Smooth muscle cell (in vitro differentiated cells): ENCODE results near the gene MACROD2. TPM values are rescaled to one million over a fixed set of nuclear protein-coding genes. Genes with fewer than 3 reads are reported as not detected.

Experiments used
- DNase-seq: peaks from one replicate; lab custom pipeline; 2025; ENCODE audit not compliant: unreplicated experiment; lab: John Stamatoyannopoulos, UW
- H2AFZ ChIP-seq: fragments of 200-600 bp; sonication (generic); 2 replicates; pipeline ENCODE4 v1.6.0; 2016; ENCODE audit warnings: antibody characterized with exemption, low read depth, mild to moderate bottlenecking
- H3F3A ChIP-seq: fragments of 200-600 bp; sonication (generic); 2 replicates; pipeline ENCODE4 v1.6.0; 2017; ENCODE audit warnings: antibody characterized with exemption, low read depth
- H3K27ac ChIP-seq: fragments of 200-600 bp; sonication (generic); 2 replicates; pipeline ENCODE4 v1.5.1; 2016; ENCODE audit warnings: low read depth, mild to moderate bottlenecking
- H3K27me3 ChIP-seq: fragments of 200-600 bp; sonication (generic); 2 replicates; pipeline ENCODE4 v1.6.1; 2016; ENCODE audit warnings: low read depth, mild to moderate bottlenecking
- H3K36me3 ChIP-seq: fragments of 200-600 bp; sonication (generic); 2 replicates; pipeline ENCODE4 v1.5.1; 2016; ENCODE audit warnings: low read depth
- H3K4me1 ChIP-seq: fragments of 200-600 bp; sonication (generic); 2 replicates; pipeline ENCODE4 v1.5.1; 2016; ENCODE audit warnings: low read depth
- H3K4me2 ChIP-seq: fragments of 200-600 bp; sonication (generic); 2 replicates; pipeline ENCODE4 v1.6.0; 2016; ENCODE audit warnings: mild to moderate bottlenecking
- H3K4me3 ChIP-seq: fragments of 200-600 bp; sonication (generic); 2 replicates; pipeline ENCODE4 v1.5.1; 2016; ENCODE audit warnings: mild to moderate bottlenecking
- H3K79me2 ChIP-seq: fragments of 200-600 bp; sonication (generic); 2 replicates; pipeline ENCODE4 v1.6.0; 2016; ENCODE audit warnings: low read depth, mild to moderate bottlenecking
- H3K9ac ChIP-seq: fragments of 200-600 bp; sonication (generic); 2 replicates; pipeline ENCODE4 v1.6.0; 2016; ENCODE audit warnings: low read depth
- H3K9me3 ChIP-seq: fragments of 200-600 bp; sonication (generic); replicated peaks from 2 replicates; pipeline ENCODE4 v1.5.1; 2016; ENCODE audit warnings: low read depth
- H4K20me1 ChIP-seq: fragments of 200-600 bp; sonication (generic); 2 replicates; pipeline ENCODE4 v1.6.0; 2016; ENCODE audit warnings: low read depth
- WGBS: methylation state at CpG from one replicate; pipeline ENCODE4 v1.1.7; 2016; ENCODE audit warnings: low lambda C conversion rate; 5-methylcytosine and 5-hydroxymethylcytosine counted together
- polyA plus RNA-seq: library from polyadenylated mRNA; unstranded; fragments of >200 nt; fragmentation: Nextera tagmentation; extraction: Ambion mirVana; gene quantifications from 2 replicates; pipeline ENCODE4 v1.2.1, GENCODE V29; 2016
- total RNA-seq: library from RNA; depleted of rRNA; stranded (reverse); fragments of >200 nt; gene quantifications from 2 replicates; pipeline ENCODE4 v1.2.3, GENCODE V29; 2014
- TF ChIP-seq, protein P1 (sequence below): fragments of 200-600 bp; sonication (generic); IDR thresholded peaks from 2 replicates; pipeline ENCODE4 v1.5.1; 2017; ENCODE audit warnings: borderline replicate concordance, mild to moderate bottlenecking, antibody characterized with exemption; ENCODE audit not compliant: insufficient read depth, poor library complexity, severe bottlenecking

MACROD2 gene
- total and polyA plus RNA-seq, 2 experiments from 2014 or later: 0.04 to 0.32 TPM

GRCh38 chr20:14203657-14204056 lies 208.3 kb downstream of the MACROD2 start:
- Histone ChIP-seq H3K79me2 (no peaks in the 10 kb centered on the region), H4K20me1 (no peaks in the 10 kb centered on the region), H2AFZ (no peak overlapping the region), H3K36me3 (no peaks in the 10 kb centered on the region), H3K4me2 (no peak overlapping the region), H3K27ac (no peak overlapping the region), H3K27me3 (no peaks in the 10 kb centered on the region), H3K4me1 (no peaks in the 10 kb centered on the region), H3K9ac (no peak overlapping the region), H3K4me3 (no peak overlapping the region), H3F3A (no peaks in the 10 kb centered on the region), H3K9me3 (no peaks in the 10 kb centered on the region)
- TF ChIP-seq, protein P1, sequence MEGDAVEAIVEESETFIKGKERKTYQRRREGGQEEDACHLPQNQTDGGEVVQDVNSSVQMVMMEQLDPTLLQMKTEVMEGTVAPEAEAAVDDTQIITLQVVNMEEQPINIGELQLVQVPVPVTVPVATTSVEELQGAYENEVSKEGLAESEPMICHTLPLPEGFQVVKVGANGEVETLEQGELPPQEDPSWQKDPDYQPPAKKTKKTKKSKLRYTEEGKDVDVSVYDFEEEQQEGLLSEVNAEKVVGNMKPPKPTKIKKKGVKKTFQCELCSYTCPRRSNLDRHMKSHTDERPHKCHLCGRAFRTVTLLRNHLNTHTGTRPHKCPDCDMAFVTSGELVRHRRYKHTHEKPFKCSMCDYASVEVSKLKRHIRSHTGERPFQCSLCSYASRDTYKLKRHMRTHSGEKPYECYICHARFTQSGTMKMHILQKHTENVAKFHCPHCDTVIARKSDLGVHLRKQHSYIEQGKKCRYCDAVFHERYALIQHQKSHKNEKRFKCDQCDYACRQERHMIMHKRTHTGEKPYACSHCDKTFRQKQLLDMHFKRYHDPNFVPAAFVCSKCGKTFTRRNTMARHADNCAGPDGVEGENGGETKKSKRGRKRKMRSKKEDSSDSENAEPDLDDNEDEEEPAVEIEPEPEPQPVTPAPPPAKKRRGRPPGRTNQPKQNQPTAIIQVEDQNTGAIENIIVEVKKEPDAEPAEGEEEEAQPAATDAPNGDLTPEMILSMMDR: no peak
- WGBS: 94% methylated on average over 2 of the region's 2 CpGs
- DNase-seq: no peak

DNA sequence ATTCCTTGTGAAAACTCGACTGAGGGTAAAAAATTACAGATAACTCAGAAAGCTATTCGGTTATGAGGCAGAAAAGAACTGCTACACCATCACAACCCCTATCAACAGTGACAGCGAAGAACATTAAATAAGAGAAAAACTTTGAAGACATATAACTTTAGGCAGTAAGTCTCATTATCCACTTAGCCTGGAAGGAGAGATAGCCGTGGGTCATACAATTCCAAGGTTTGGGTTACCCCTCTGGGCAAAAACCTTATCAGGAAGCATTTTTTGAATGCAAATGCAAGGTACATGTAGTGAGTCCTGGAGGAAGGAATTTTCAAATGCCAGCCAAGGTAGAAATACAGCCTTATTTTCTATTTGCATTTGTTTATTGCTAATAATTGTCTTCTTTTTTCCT lies 212.3 kb downstream of the MACROD2 start:
- no peak for DNase-seq
- Histone ChIP-seq H3K79me2 (no peaks in the 10 kb centered on the region), H3K4me3 (no peak overlapping the region), H3F3A (no peaks in the 10 kb centered on the region), H3K27me3 (no peaks in the 10 kb centered on the region), H3K36me3 (no peaks in the 10 kb centered on the region), H2AFZ (no peak overlapping the region), H3K9me3 (no peaks in the 10 kb centered on the region), H3K27ac (no peak overlapping the region), H3K4me2 (no peak overlapping the region), H4K20me1 (no peaks in the 10 kb centered on the region), H3K9ac (no peak overlapping the region), H3K4me1 (no peaks in the 10 kb centered on the region)
- 57% methylated on average over 4 of the region's 4 CpGs for WGBS
- TF ChIP-seq, protein P1: no peak

- Histone ChIP-seq H3K27ac (no peak overlapping the region), H3K27me3 (no peaks in the 10 kb centered on the region)
Measured at GRCh38 chr20:14208956-14209355, 213.6 kb downstream of the MACROD2 start.

DNA sequence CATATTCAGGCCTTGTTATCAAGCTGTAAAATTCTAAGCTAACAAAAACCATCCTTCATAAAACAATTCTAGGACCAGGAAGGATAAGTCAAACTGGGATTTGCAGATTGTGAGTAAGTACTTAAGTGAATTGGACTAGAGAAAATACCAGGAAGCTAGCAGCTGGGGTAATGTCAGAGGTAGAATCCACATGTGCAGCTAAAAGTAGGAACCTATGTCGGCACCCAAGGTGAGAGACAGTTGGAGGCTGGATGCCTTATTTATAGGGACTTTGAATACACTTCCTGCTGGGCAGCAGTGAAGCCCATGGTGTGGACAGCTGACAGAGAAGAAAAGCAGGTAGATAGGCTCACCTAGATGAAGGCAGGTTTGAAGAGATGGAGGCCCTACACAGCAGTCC lies 214.8 kb downstream of the MACROD2 start:
- no peak overlapping the region for H3K9ac ChIP-seq
- no peaks in the 10 kb centered on the region for H3K27me3 ChIP-seq
- no peak overlapping the region for H3K4me2 ChIP-seq
- H3K4me3 ChIP-seq: no peak overlapping the region
- H3K79me2 ChIP-seq: no peaks in the 10 kb centered on the region
- no peaks in the 10 kb centered on the region for H3F3A ChIP-seq
- H4K20me1 ChIP-seq: no peaks in the 10 kb centered on the region
- 94% methylated on average over 1 of the region's 1 CpG for WGBS
- H3K36me3 ChIP-seq: no peaks in the 10 kb centered on the region
- no peak for DNase-seq
- H3K9me3 ChIP-seq: no peaks in the 10 kb centered on the region
- H3K27ac ChIP-seq: no peak overlapping the region
- H2AFZ ChIP-seq: no peak overlapping the region
- TF ChIP-seq, protein P1: no peak
- no peaks in the 10 kb centered on the region for H3K4me1 ChIP-seq

More at GRCh38 chr20:14208956-14209355, 213.6 kb downstream of the MACROD2 start:
- DNase-seq: no peak
- Histone ChIP-seq H3K9ac (no peak overlapping the region), H3K4me2 (no peak overlapping the region), H3K36me3 (no peaks in the 10 kb centered on the region), H3K79me2 (no peaks in the 10 kb centered on the region), H3K4me3 (no peak overlapping the region), H3K9me3 (no peaks in the 10 kb centered on the region), H4K20me1 (no peaks in the 10 kb centered on the region), H3K4me1 (no peaks in the 10 kb centered on the region), H2AFZ (no peak overlapping the region), H3F3A (no peaks in the 10 kb centered on the region)
- TF ChIP-seq, protein P1: no peak
- 94% methylated on average over 1 of the region's 1 CpG for whole genome bisulfite sequencing
